ENCODE results near the gene TTLL10.
"Not testable (repeated sequence)": the region's sequence is repeated elsewhere in the genome, so short reads cannot be mapped to it uniquely, and the experiment has no call there.

TTLL10 gene

GRCh38 chr1:1194723-1195122 is 21.0 kb downstream of the TTLL10 start:
- DNase-seq, result no peak

GRCh38 chr1:1195726-1196125 is 22.0 kb downstream of the TTLL10 start:
- DNase-seq, result not testable (repeated sequence)

GRCh38 chr1:1196431-1197187 is 22.9 kb downstream of the TTLL10 start:
- DNase-seq, result no peak

- no peak for DNase-seq
These were observed 23.5 kb downstream of the TTLL10 start for GRCh38 chr1:1197188-1197500.

- DNase-seq, result no peak
These were observed 24.1 kb downstream of the TTLL10 start for GRCh38 chr1:1197551-1198422.

GRCh38 chr1:1198423-1199140 is 24.9 kb downstream of the TTLL10 start:
- DNase-seq, result no peak

GRCh38 chr1:1199141-1199960 is 25.7 kb downstream of the TTLL10 start:
- no peak for DNase-seq

- DNase-seq, result no peak
These were observed 26.5 kb downstream of the TTLL10 start for GRCh38 chr1:1199961-1200875.

GRCh38 chr1:1200876-1201810 is 27.5 kb downstream of the TTLL10 start:
- DNase-seq, result no peak

- no peak for DNase-seq
These were observed 29.3 kb downstream of the TTLL10 start for GRCh38 chr1:1202831-1203560.

GRCh38 chr1:1203561-1204424 is 30.1 kb downstream of the TTLL10 start:
- no peak for DNase-seq

GRCh38 chr1:1204425-1204920 is 30.8 kb downstream of the TTLL10 start:
- no peak for DNase-seq

GRCh38 chr1:1204998-1205768 is 31.5 kb downstream of the TTLL10 start:
- DNase-seq, result no peak

GRCh38 chr1:1205769-1206375 is 32.2 kb downstream of the TTLL10 start:
- DNase-seq, result no peak

GRCh38 chr1:1206376-1206965 is 32.8 kb downstream of the TTLL10 start, which contains the start of gene TNFRSF18:
Gene TNFRSF18 (minus strand): TSS chr1:1206592. CDS start chr1:1206571, 21 bp downstream.
- DNase-seq, result peak; percentile 18

GRCh38 chr1:1206966-1207531 is 33.4 kb downstream of the TTLL10 start:
- DNase-seq, result no peak
